C4-2B (cell line): ENCODE results near the gene RPTOR.

Experiments
- CTCF ChIP-seq: fragments of 450-650 bp; conservative IDR thresholded peaks from 2 replicates; pipeline ENCODE4 v1.5.1; 2017; ENCODE audit warnings: mild to moderate bottlenecking
- ZFX ChIP-seq: fragments of 450-650 bp; IDR thresholded peaks from 2 replicates; pipeline ENCODE4 v1.6.1; 2017

GRCh38 chr17:80792373-80792781 is 247.7 kb downstream of the RPTOR start:
- TF ChIP-seq CTCF (no peak), ZFX (no peak)
